Hippocampal formation (tissue), 2 donors: ENCODE measurements around the gene GADD45B.
A peak's percentile ranks its signal among the peaks of the same experiment; 100 is the strongest.

Experiments
- DNase-seq, 2 donors: peaks; one replicate each; lab custom pipeline; 2025; lab: John Stamatoyannopoulos, UW

GADD45B gene

GRCh38 chr19:2475702-2476450, at the start of gene GADD45B:
Gene GADD45B (plus strand): TSS chr19:2476127. CDS start chr19:2476359, 232 bp downstream.
- peak; percentile 94 to 97 for DNase-seq

DNA sequence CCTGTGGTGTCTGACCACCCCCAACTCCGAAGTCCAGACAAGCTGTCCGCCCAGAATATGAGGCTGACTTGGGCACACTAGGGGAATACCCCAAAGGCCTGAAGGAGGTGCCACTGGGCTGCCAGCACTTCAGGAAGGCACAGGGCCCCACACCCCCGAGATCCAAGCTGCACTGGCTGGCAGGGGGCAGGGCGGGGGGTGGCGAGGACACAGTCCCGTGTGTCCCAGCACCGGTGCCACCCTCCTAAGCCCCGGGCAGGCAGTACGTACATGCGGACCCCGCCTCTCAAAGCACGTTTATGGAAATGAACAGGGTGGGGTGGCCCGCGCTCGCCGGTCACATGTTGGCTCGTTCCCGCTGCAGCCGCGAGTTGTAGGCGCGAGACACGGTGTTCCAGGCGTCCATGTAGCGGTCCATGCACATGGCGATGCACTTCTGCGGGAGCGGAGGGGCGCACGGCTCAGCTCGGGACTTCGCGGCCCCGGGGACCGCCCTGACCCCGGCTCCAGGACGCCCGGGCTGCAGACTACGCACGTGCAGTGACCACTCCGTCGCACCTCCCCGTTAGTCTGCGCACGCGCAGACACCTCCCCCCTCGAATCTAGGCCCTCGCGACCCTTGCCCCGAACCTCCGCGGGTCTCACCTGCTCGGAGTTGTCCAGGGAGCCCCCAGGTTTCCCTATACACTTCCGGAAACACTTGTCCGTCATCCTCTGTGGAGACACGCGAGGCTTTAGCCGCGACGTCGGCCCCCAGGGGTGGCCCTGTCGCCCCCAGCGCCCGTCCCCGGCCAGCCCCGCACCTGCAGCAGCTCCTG, 49.1 kb upstream of the GADD45B start:
- DNase-seq = no peak

- peak; percentile 88 to 97 for DNase-seq
Measured at GRCh38 chr19:2427429-2428320, 48.3 kb upstream of the GADD45B start, which contains the start of gene TIMM13. Gene TIMM13 (minus strand): TSS chr19:2427586. CDS start chr19:2427533, 53 bp downstream.

DNA sequence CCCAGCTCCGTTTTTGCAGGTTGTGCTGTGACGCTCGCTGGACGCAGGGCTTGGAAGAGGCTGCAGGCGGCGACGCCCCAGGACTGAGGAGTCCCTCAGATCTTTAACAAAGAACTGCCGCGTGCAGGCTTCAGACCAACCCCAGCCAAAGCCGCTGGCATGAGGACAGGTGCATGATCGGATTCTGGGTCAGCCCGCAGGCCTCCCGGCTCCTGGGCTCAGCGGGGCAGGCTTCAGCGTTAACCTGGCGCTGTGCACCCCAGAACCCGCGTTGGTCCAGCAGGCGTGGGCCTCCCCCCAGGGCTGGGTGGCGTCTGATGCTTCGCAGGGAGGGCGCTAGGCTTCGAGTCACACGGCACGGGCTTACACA, 47.6 kb upstream of the GADD45B start:
- DNase-seq = peak in 1 of 2 donors; percentile 19

DNA sequence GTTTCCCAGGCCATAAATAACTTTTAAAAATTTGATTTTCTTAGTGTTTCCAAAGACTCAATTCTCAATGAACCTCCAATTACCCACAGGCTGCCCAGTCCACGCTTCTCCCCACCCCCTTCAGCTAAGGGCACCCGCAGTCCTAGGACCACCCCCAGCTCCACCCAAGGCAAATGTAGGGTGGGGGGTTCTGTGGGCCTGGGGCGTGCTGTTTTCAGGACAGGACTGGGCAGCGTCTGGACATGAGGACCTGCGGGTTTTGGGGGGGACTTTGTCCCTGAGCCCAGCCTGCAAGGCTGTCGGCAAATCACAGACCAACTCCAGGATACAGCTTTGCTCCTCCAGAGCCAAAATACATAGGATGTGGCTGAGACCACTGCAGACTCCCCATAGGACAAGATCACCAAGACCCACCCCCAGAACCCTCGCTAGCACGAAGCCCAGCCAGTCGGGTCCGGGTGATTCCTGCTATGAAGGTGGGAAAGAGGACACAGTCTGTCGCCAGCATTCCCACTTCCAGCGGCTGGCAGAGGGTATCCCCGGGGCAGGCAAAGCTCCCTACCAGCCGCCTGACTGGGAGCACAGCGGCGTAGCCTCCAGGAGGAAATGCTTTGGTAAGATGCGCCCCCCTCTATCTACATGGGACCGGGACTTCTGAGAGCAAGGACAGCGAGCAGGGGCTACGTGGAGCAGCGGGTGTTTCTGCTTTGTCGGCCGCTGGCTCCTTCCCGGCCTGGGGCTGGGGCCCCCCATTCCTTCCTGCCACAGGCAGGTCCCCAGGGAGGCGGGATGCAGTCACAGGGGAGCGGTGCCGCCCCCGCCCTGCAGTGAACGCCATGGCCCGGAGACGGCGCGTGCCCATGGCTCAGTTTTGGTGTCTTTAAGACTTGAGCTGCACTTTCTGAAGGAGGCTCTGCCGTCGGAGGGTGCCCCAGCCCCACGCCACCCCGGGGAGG, 46.9 kb upstream of the GADD45B start:
- no peak for DNase-seq

- no peak for DNase-seq
Measured at GRCh38 chr19:2429917-2430535, 45.9 kb upstream of the GADD45B start.

DNA sequence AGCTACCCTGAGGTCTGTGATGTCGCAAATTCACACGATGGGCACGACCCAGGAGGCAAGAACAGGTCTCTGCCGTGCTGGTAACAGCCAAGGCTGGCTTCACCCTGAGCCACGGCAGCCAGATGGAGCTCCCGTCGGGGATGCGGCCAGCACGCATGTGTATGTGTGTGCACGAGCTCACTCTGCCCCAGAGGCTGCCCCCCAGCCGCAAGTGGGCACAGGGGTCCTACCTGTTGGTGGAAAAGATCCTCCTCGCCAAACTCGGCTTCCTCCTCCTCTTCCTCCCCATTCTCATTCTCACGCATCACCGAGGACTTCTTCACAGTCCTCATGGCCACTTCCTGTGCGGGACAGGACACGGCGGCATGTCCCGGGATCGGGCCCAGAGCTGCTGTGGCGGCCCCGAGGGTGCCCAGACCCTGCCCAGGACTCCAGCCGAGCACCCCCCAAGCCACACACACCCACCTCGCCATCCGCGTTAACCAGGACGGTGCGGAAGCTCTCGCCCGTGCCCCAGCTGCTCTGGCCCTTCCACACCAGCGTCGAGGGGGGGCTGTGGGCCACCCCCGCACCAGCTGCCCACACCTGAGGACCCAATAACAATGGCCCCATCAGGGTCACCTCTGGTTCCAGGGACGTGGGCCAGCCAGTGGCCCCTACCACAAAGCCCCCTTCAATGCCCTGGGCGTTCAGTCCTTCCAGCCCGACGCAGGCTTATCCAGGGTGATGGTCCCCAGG, 44.4 kb upstream of the GADD45B start:
- DNase-seq = no peak

DNA sequence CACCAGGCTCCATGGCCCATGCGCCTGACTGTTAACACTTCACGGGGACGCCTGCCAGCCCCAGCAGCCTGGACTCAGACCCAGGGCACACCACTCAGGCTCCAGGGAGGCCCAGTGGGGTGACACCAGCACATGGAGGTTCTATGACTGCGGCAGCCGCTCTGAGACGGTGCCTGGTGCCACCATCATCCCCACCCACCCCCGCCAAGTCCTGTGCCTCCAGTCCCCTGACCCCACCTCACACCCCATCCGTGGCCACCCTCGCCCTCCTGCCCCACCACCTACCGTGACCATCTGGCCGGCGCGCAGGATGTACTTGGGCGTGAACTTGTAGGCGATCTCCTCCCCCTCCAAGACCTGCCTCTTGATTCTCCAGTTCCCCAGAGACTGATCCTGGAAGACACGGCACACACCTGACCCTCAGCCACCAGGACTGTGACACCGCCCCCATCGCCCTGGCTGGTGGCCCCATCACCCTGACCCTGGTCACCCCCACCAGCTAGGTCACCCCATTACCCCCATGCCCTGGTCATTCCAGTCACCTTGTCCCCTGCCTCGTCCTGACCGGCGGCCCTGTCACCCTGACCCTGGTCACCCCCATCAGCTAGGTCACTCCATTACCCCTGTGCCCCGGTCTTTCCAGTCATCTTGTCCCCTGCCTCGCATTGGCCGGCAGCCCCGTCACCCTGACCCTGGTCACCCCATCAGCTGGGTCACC, 43.6 kb upstream of the GADD45B start:
- no peak for DNase-seq

GRCh38 chr19:2433854-2434253, 42.1 kb upstream of the GADD45B start:
- no peak for DNase-seq

- DNase-seq = no peak
Measured at GRCh38 chr19:2434267-2434666, 41.7 kb upstream of the GADD45B start.

DNA sequence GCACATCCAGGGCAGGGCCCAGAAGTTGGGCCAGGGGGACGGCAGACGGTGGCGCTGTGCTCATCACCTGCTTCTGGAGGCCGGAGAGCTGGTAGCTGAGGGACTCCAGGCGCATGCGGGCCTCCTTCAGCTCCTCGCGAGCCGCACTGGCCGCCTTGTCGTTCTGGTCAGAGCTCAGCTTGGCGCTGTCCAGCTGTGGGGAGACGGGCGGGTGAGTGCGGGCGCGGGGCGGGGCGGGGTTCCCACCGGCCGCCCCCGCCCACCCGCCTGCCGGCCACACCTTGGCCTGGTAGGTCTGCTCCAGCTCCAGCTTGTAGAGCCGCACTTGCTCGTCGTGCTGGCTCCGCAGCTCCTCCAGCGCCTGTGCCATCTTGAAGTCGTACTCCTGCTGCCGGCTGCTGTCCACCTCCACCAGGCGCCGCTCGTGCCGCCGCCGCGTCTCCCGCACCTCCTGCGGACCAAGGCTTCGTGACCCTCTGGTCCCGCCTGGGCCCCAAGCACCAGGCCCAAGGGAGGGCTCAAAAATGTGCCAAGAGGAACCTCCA, 41.1 kb upstream of the GADD45B start:
- no peak for DNase-seq

- no peak for DNase-seq
Measured at GRCh38 chr19:2436384-2436783, 39.5 kb upstream of the GADD45B start.

- DNase-seq = no peak
Measured at GRCh38 chr19:2436926-2437325, 39.0 kb upstream of the GADD45B start.

DNA sequence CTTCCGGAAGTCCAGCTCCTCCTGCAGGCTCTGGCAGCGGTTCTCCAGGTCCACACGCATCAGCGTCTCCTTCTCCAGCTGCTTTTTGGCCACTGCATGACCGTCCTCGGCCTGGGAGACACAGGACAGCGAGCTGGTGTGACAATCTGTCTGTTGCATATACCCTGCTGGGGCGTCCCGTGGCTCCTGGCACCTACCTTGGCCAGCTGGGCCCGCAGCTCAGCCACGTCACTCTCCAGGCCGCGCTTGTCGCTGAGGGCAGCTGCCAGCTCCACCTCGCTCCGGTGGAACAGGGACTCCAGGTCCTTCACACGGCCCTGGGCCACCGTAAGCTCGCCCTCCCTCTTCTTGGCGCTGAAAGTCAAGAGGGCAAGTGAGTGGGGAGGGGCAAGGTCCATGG, 37.7 kb upstream of the GADD45B start:
- no peak for DNase-seq

DNA sequence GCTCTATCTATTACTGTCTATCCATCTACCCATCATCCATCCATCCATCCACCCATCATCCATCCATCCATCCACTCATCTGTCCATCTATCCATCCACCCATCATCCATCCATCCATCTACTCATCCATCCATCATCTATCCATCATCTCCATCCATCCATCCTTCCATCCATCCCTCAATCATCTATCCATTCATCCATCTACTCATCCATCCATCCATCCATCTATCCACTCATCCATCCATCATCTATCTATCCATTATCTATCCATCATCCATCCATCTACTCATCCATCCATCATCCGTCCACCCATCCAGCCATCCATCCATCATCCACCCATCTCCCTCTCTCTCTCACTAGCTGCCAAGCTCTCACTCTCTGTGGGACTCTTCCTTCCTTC, 35.4 kb upstream of the GADD45B start:
- DNase-seq = no peak

- no peak for DNase-seq
Measured at GRCh38 chr19:2441096-2441752, 34.7 kb upstream of the GADD45B start.

GRCh38 chr19:2443116-2443784, 32.7 kb upstream of the GADD45B start:
- no peak for DNase-seq

GRCh38 chr19:2443785-2444182, 32.1 kb upstream of the GADD45B start:
- no peak for DNase-seq
